Measurements from ENCODE around the gene GFRA4.

The GFRA4 gene

GRCh38 chr20:3611901-3612300, 51.3 kb downstream of the GFRA4 start:
- Histone ChIP-seq H3K4me1 (peaks cover 42% of the 10 kb centered on the region), H3K4me2 (no peak overlapping the region), H3K36me3 (0 out of 2 replicates have a peak, but pooled peaks cover 13% of the 10 kb centered on the region), H3K9me3 (no peaks in the 10 kb centered on the region), H3K4me3 (no peak overlapping the region), H3K27ac (no peak overlapping the region), H4K20me1 (no peaks in the 10 kb centered on the region), H3K27me3 (no peaks in the 10 kb centered on the region), H3K9ac (no peak overlapping the region)
- no peak for TF ChIP-seq Cebpa-rat (IDR thresholded peaks at IDR 0.05)
